ENCODE data around the gene RPTOR.

Gene RPTOR

DNA sequence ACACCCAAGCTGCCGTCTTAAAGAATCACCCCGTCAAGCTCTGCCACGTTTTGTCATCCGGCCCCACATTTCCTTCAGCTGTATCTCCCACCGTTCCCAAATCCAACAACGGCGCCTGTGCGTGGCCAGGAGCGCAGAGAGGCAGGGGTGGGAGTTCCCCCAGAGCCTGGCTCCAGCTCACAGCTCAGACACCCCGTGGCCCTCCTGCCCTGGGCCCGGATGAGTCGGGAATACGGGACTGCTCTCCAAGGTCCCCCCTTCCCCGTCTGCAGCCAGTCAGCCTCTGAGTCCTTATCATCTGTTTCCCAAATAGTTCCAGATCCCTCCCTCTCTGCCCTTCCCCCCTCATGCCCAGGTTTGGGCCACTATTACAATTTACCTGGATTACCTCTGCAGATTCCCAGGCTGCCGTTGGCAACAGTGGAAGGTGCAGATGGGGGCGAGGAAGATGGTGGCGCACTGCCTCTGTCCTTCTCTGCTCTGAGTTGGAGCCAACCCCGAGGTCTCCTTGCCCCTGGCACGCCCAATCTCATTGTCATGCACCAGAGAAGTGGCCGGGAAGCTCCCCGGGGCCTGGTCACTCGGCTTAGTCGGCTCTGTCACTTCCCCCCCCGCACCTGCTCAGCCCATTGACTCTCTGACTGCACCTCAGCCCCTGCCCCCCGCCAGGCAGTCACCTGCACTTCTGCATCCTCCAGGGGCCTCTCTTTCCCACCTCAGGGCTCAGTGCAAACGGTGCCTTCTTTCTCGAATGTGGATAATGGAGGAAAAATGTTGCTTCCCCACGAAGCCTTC is 18.3 kb upstream of the RPTOR start:
- no peak for TF ChIP-seq GATA3 (IDR thresholded peaks at IDR 0.05; ENCODE audit: low read depth, low read length)
- TF ChIP-seq GATA2 (IDR thresholded peaks at IDR 0.05; ENCODE audit: low read depth, low read length), result no peak

DNA sequence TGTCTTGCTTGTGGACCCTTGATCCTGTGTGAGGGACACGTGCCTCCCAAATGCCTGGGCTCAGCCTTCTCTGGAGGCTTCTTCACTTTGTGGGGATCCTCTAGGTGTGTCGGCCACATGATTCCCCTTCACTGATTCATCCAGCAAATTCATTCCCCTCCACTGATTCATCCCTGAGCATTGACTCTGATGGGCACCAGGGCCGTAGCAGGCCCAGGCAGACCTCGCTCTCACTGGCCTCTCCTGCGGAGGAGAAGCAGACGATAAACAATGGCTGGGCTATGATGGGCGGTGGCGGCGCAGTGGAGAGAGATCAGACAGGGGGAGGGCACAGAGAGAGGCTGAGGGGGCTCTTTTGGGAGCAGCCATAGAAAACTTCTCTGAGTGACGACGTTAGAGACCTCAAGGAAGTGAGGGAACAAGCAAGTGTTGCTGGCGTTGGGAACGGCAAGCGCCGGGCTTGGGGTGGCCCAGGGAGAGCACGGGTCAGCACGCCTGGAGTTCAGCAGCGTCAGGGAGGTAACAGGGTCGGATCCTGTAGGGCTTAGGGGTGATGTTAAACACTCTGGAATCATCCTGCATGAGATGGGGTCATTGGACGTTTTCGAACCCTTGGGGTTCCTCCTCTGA is 17.5 kb upstream of the RPTOR start:
- no peak for TF ChIP-seq GATA2 (IDR thresholded peaks at IDR 0.05; ENCODE audit: low read depth, low read length)

DNA sequence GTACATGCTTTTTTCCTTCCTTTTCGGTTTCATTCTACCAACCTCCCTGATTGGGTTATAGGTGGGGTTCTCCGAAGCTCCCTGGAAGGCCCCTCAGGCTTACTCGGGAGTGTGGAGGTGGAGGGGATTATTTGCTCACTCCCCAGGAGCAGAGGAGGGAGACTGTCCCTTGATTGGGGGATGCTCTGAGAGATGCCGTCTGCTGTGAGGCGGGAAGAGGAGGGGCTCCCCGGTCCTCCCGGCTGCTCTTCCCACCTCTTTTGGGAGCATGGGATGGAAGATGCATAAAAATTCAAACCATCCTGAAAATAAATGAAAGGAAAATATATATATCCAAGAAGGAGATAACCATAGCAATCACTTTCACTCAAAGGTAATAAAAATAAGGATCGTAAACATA is 16.1 kb upstream of the RPTOR start:
- TF ChIP-seq GATA3 (IDR thresholded peaks at IDR 0.05; ENCODE audit: low read depth, low read length), result no peak
- no peak for TF ChIP-seq GATA2 (IDR thresholded peaks at IDR 0.05; ENCODE audit: low read depth, low read length)

DNA sequence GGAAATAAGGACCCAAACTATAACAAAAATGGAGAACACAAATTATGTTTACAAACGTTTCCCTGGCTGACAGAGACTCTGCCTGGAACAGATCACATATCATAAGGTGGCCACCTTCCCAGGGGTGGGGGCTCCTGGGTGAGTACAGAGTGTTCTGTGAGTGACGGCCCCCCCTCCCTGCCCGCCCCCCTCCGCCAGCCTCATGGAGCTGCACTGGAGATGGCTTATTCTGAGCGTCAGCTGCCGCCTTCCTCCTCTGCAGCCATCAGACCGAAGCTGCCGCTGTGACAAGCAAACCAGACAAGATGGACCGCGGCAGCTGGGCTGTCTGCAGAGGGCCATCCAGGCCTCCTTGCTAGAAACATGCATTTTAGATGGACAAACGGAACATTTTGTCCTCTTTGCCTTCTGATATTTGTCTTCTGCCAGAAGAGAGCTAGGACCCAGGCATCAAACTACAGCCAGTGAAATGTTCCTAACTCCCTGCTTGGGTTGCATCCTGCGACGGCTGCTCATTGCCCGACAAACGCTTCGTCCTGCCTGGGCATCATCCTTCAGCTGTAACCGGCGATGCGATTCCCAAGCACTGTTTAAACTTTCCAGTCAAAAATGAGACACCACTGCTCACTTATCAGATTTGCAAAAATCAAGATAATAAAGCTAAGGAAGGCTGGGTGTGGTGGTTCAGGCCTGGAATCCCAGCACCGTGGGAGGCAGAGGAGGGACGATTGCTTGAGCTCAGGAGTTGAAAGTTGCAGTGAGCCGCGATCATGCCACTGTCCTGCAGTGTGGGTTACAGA is 15.3 kb upstream of the RPTOR start:
- no peak for TF ChIP-seq GATA3 (IDR thresholded peaks at IDR 0.05; ENCODE audit: low read depth, low read length)
- TF ChIP-seq GATA2 (IDR thresholded peaks at IDR 0.05; ENCODE audit: low read depth, low read length), result no peak

DNA sequence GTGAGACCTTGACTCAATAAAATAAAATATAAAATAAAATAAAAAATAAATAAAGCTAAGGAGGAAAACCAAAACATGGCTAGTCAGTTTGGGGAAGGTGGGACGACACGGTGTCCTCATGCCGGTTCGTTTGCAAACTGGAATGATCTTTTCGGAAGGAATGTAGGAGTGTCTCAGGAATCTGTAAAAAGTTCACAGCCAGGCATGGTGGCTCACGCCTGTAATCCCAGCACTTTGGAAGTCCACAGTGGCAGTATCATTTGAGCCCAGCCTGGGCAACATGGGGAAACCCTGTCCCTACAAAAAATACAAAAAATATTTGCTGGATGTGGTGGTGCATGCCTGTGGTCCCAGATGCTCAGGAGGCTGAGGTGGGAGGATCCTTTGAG is 14.7 kb upstream of the RPTOR start:
- TF ChIP-seq GATA3 (IDR thresholded peaks at IDR 0.05; ENCODE audit: low read depth, low read length) (no peak), GATA2 (IDR thresholded peaks at IDR 0.05; ENCODE audit: low read depth, low read length) (no peak)

DNA sequence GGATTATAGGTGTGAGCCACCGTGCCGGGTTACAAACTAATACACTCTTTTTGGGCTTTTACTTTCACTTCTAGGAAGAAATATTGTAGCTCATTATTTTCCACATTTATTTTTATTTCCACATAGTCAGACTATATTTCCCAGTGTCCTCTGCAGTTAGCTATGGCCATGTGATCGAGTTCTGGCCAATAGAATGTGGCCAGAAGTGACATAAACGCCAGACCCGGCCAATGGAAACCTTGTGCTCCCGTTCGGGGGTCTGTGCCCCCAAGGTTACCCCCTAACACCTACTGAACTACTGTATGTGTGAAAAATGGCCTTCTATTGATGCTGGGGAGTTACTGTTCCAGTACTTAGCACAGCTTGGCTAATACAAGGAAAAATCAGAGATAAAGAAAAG is 13.2 kb upstream of the RPTOR start:
- TF ChIP-seq GATA2 (IDR thresholded peaks at IDR 0.05; ENCODE audit: low read depth, low read length) (no peak), GATA3 (IDR thresholded peaks at IDR 0.05; ENCODE audit: low read depth, low read length) (no peak)

DNA sequence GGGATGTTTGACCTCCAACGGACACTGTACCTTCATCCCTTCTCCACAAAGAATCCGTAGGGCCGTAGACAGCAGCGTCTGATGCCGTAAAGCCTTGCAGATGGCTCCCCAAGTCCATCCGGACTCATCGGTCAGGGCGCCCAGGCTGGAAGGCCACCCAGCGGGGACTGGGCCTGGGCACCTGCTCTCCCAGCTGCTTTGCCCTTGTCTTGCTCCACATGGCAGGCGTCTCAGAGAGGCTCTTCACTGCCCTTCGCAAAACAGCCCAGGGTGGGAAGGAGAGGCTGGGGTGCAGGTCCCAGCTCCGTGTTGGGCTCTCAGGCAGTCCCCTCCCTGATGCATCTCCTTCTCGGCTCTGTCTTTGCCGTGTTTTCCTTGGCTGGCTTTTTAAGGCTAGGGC is 6.2 kb upstream of the RPTOR start:
- TF ChIP-seq GATA2 (IDR thresholded peaks at IDR 0.05; ENCODE audit: low read depth, low read length), result no peak
- no peak for TF ChIP-seq GATA3 (IDR thresholded peaks at IDR 0.05; ENCODE audit: low read depth, low read length)

DNA sequence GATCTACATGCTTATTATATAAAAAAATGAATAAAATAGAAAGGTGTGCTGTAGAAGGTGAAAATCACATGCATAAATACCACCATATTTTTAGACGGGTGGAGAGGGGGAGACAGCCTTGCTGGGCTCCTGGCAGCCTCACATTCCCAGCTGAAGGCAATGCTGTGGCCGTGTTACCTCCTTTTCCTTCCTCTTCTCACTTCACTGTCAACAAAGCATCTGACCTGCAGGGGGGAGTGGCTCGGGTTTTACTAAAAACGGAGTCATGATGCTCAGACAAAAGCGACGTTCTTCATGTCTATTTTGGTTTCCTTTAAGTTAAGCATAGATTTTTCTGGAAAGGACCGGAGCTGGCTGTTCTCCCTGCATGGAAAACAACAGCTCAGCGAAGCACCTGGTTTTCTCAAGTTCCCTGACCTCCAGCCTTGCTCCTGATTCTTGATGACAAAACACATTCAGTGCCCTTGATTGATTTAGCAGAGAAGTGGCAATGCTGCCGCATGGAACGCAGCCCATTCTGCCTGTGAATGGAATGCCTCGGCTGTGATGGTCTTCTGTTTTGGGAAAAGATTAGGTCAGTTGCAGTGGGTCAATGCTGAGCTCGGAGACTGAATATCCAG is 5.5 kb upstream of the RPTOR start:
- TF ChIP-seq GATA3 (IDR thresholded peaks at IDR 0.05; ENCODE audit: low read depth, low read length) (no peak), GATA2 (IDR thresholded peaks at IDR 0.05; ENCODE audit: low read depth, low read length) (no peak)

DNA sequence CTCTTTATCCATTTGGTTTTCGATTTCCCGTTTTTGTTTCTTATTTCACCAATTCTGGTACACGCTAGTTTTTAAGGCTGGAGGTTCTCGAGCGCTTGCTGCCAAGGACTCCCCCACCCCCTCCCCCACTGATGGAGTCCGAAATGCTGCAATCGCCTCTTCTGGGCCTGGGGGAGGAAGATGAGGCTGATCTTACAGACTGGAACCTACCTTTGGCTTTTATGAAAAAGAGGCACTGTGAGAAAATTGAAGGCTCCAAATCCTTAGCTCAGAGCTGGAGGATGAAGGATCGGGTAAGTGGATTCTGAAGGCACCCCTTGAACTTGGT is 825 bp downstream of the RPTOR start:
- TF ChIP-seq GATA3 (IDR thresholded peaks at IDR 0.05; ENCODE audit: low read depth, low read length) (no peak), GATA2 (IDR thresholded peaks at IDR 0.05; ENCODE audit: low read depth, low read length) (no peak)

DNA sequence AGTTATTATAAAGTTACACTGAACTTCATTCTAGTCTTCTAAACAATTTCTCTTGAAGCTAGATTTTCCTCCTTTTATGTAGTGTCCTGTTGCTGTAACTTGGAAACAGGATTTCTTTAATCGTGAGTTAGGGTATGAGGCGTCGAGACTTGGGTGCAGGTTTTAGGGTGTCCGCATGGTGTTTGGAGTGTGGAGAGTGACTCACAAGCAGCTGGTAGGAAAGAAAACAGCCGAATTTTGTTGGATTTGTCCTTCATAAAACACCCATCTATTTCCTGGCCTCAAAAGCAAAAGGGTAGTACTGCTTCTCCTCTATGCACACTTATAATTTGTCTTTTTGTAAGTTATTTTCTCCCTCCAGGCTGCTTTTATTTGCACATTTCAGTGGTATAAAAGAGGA is 1.6 kb downstream of the RPTOR start:
- TF ChIP-seq GATA3 (IDR thresholded peaks at IDR 0.05; ENCODE audit: low read depth, low read length), result no peak
- no peak for TF ChIP-seq GATA2 (IDR thresholded peaks at IDR 0.05; ENCODE audit: low read depth, low read length)

DNA sequence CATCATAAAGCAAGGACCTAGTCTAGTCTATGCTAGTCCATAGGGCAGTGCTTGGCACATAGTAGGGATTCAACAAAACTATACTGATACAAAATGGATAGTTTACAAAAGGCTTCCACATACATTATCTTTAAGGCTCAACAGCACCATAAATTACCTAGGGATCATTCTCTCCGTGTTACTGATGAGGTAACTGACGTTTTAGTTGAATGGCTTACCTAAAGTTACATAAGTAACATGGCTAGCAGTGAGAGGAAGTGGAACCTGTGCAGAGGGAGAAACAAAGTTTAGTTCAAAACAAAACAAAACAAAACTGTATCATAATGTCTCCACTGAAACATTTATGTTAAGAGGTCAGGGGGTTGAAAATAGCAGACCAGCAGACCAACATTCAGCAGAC is 7.9 kb downstream of the RPTOR start:
- TF ChIP-seq GATA2 (IDR thresholded peaks at IDR 0.05; ENCODE audit: low read depth, low read length) (no peak), GATA3 (IDR thresholded peaks at IDR 0.05; ENCODE audit: low read depth, low read length) (no peak)

DNA sequence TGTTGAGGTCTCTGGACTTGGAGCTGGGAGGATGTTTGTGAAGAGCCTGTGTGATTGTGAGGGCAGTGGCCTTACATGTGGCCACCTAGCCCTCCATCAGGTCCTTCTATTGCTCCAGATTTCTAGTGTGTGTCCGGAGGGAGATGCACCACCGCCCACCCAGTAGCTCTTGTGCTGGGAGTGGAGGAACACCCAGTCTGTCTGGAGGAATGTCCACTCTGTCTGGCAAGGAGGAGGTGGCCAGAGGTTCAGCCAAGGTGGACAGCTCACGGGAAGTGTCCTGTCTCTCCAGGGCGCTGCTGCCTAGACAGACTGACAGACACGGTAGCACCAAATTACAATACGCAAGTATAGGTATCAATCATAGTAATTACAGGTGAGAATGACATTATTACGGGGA is 10.6 kb downstream of the RPTOR start:
- no peak for TF ChIP-seq GATA3 (IDR thresholded peaks at IDR 0.05; ENCODE audit: low read depth, low read length)
- TF ChIP-seq GATA2 (IDR thresholded peaks at IDR 0.05; ENCODE audit: low read depth, low read length), result no peak

DNA sequence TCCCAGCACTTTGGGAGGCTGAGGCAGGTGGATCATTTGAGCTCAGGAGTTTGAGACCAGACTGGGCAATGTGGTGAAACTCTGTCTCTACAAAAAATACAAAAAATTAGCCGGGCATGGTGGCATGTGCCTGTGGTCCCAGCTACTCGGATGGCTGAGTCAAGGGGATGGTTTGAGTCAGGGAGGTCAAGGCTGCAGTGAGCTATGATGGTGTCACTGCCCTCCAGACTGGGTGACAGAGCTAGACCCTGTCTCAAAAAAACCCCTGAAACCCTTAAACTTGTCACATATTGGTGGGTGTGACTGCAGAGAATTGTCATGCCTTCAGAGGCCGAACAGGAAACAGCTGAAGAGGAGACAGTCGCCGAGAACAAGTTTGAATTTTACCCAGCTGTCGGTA is 13.4 kb downstream of the RPTOR start:
- no peak for TF ChIP-seq GATA3 (IDR thresholded peaks at IDR 0.05; ENCODE audit: low read depth, low read length)
- TF ChIP-seq GATA2 (IDR thresholded peaks at IDR 0.05; ENCODE audit: low read depth, low read length), result no peak

DNA sequence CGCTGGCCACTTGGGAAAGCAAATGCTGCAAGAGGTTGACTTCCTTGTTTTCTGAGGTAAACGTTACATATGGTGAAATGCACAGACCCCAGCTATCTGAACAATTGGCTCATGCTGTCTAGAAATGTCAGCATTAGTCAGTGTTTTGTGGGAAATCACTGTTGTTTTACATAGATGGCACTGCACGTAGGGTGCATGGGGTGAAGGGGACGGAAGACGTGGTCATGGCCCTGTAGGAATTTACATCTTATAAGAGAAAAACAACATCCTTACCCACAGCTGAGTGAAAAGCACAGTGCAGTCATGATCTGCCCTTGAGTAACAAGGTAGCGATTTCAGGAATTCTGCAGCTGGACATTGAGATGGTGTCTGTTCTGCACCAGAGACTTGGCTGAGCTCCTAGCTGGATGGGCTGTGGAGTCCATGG is 15.2 kb downstream of the RPTOR start:
- TF ChIP-seq GATA2 (IDR thresholded peaks at IDR 0.05; ENCODE audit: low read depth, low read length) (no peak), GATA3 (IDR thresholded peaks at IDR 0.05; ENCODE audit: low read depth, low read length) (no peak)
